GM12878 (cell line): ENCODE results near the gene HIVEP3. TPM values are rescaled to one million over a fixed set of nuclear protein-coding genes. Genes with fewer than 3 reads are reported as not detected.
A peak's percentile ranks its signal among the peaks of the same experiment; 100 is the strongest.

Experiments
- ATAC-seq: fragments of 200-7000 bp; cut with Tn5 transposase; 3 replicates; pipeline ENCODE4 v1.9.1; 2020; ENCODE audit warnings: mild to moderate bottlenecking, moderate library complexity
- Bru-seq: library from RNA; stranded (reverse); fragments of 400-500 nt; gene quantifications from one replicate; lab custom pipeline; 2021; lab: Mats Ljungman, UMichigan
- BruChase-seq, 2 experiments: library from RNA; stranded (reverse); fragments of 400-500 nt; gene quantifications; one replicate each; lab custom pipeline; 2021; lab: Mats Ljungman, UMichigan
- BruUV-seq: library from RNA; stranded (reverse); fragments of 400-500 nt; replicated peaks from 2 replicates; lab custom pipeline; 2021; lab: Mats Ljungman, UMichigan
- CTCF ChIA-PET: fragments of 300-600 bp; sonication (Branson Sonifier 250); formaldehyde crosslinking; extraction: SDS; loops from one replicate; lab custom pipeline; 2021; ENCODE audit warnings: inconsistent platforms; lab: Yijun Ruan, JAX
- POLR2A ChIA-PET: fragments of 350-600 bp; formaldehyde crosslinking; extraction: SDS; loops from one replicate; lab custom pipeline; 2021; ENCODE audit warnings: inconsistent platforms; lab: Charles Lee
- RAD21 ChIA-PET: fragments of 300-600 bp; sonication (Branson Sonifier 250); formaldehyde crosslinking; loops from one replicate; lab custom pipeline; 2023; ENCODE audit warnings: antibody characterized with exemption; ENCODE audit not compliant: unreplicated experiment; lab: Charles Lee
- SMC1A ChIA-PET: fragments of 300-600 bp; sonication (Branson Sonifier 250); formaldehyde crosslinking; loops from one replicate; lab custom pipeline; 2023; ENCODE audit not compliant: unreplicated experiment, uncharacterized antibody; lab: Charles Lee
- DNase-seq: peaks from one replicate; pipeline ENCODE4 v3.0.0-alpha.2; 2011; ENCODE audit warnings: low read depth, low spot score
- FAIRE-seq: peaks from 3 replicates; lab custom pipeline; 2011; peaks lifted over from hg19 to GRCh38; lab: Jason Lieb, UNC
- H2AFZ ChIP-seq: 2 replicates; pipeline ENCODE4 v1.6.0; 2011; ENCODE audit warnings: low read depth, low read length, control low read depth; ENCODE audit not compliant: control insufficient read depth
- H3K27ac ChIP-seq: 2 replicates; pipeline ENCODE4 v1.5.1; 2011; ENCODE audit warnings: control low read depth; ENCODE audit not compliant: control insufficient read depth, insufficient read depth
- H3K27me3 ChIP-seq, 2 experiments: replicated peaks in 1 of 2; 2 replicates each; pipeline versions ENCODE4 v1.6.0 to v1.6.1; 2011; ENCODE audit warnings: low read length in 1 of 2; ENCODE audit not compliant: control insufficient read depth in 2 of 2, insufficient read depth in 2 of 2
- H3K36me3 ChIP-seq, 2 experiments: 2 replicates each; pipeline ENCODE4 v1.5.1; 2011; ENCODE audit warnings: low read length in 1 of 2; ENCODE audit not compliant: control insufficient read depth in 2 of 2, insufficient read depth in 2 of 2
- H3K4me1 ChIP-seq: 2 replicates; pipeline ENCODE4 v1.6.1; 2011; ENCODE audit warnings: mild to moderate bottlenecking, low read length, moderate library complexity, mixed read lengths; ENCODE audit not compliant: control insufficient read depth, insufficient read depth
- H3K4me2 ChIP-seq: 2 replicates; pipeline ENCODE4 v1.6.0; 2011; ENCODE audit warnings: control low read depth; ENCODE audit not compliant: control insufficient read depth, insufficient read depth
- H3K4me3 ChIP-seq: fragments of 200-600 bp; sonication (generic); 2 replicates; pipeline ENCODE4 v1.5.1; 2016
- H3K79me2 ChIP-seq: 2 replicates; pipeline ENCODE4 v1.6.0; 2011; ENCODE audit warnings: low read length; ENCODE audit not compliant: control insufficient read depth, insufficient read depth
- H3K9ac ChIP-seq: 2 replicates; pipeline ENCODE4 v1.8.0; 2011; ENCODE audit warnings: low read length, control low read depth, mixed read lengths; ENCODE audit not compliant: control insufficient read depth, insufficient read depth
- H3K9me3 ChIP-seq: replicated peaks from 3 replicates; pipeline ENCODE4 v1.5.1; 2011; ENCODE audit warnings: mild to moderate bottlenecking, low read length; ENCODE audit not compliant: control insufficient read depth, insufficient read depth
- H4K20me1 ChIP-seq: 2 replicates; pipeline ENCODE4 v1.6.0; 2011; ENCODE audit not compliant: control insufficient read depth, insufficient read depth
- CEBPZ ChIP-seq: fragments of 150-350 bp; IDR thresholded peaks from 2 replicates; pipeline ENCODE4 v1.6.1; 2016; ENCODE audit warnings: low read depth, low read length
- E2F4 ChIP-seq: IDR thresholded peaks from 2 replicates; pipeline ENCODE4 v1.6.1; 2012; ENCODE audit warnings: low read depth, low read length, improper control_type of control experiment
- ESRRA ChIP-seq: IDR thresholded peaks from 2 replicates; pipeline ENCODE4 v1.6.1; 2012; ENCODE audit warnings: mild to moderate bottlenecking, low read length, improper control_type of control experiment
- HDAC2 ChIP-seq: fragments of 200-600 bp; sonication (generic); IDR thresholded peaks from 2 replicates; pipeline ENCODE4 v1.6.1; 2017
- IRF4 ChIP-seq: IDR thresholded peaks from 2 replicates; pipeline ENCODE4 v1.6.1; 2011; ENCODE audit warnings: low read depth, low read length
- MXI1 ChIP-seq: fragments of 150-350 bp; IDR thresholded peaks from 2 replicates; pipeline ENCODE4 v1.6.1; 2011; ENCODE audit warnings: low read depth, mild to moderate bottlenecking, inconsistent platforms, low read length, improper control_type of control experiment
- RCOR1 ChIP-seq: conservative IDR thresholded peaks from 2 replicates; pipeline ENCODE4 v1.6.1; 2012; ENCODE audit warnings: low read depth, low read length, improper control_type of control experiment
- SMC3 ChIP-seq: IDR thresholded peaks from 2 replicates; pipeline ENCODE4 v1.6.1; 2011; ENCODE audit warnings: low read length, improper control_type of control experiment, borderline replicate concordance
- SREBF2 ChIP-seq: IDR thresholded peaks from 2 replicates; pipeline ENCODE4 v1.6.1; 2012; ENCODE audit warnings: mild to moderate bottlenecking, low read length
- ZBED1 ChIP-seq: IDR thresholded peaks from 2 replicates; pipeline ENCODE4 v1.6.1; 2016; ENCODE audit warnings: borderline replicate concordance
- ZNF687 ChIP-seq: fragments of 450-650 bp; IDR thresholded peaks from 2 replicates; pipeline ENCODE4 v1.6.1; 2017; ENCODE audit warnings: mild to moderate bottlenecking, moderate library complexity
- WGBS: methylation state at CpG from one replicate; pipeline ENCODE4 v1.1.6; 2016; ENCODE audit warnings: low lambda C conversion rate; ENCODE audit not compliant: insufficient replicate concordance, insufficient coverage; ENCODE audit errors: missing lambda C conversion rate; 5-methylcytosine and 5-hydroxymethylcytosine counted together
- in situ Hi-C: fragments of 300-500 bp; cut with MboI; formaldehyde crosslinking; loops from 9 replicates; pipeline ENCODE4 v1.14.3; 2018; ENCODE audit warnings: mixed read lengths
- intact Hi-C: fragments of 100-400 bp; cut with micrococcal nuclease; formaldehyde crosslinking; loops from one replicate; pipeline ENCODE4 v1.14.2; 2022; ENCODE audit not compliant: unreplicated experiment
- long read RNA-seq, 2 experiments: library from polyadenylated mRNA; unstranded; transcript quantifications; one replicate each; pipeline ENCODE4 v2.0.0, GENCODE V29; 2019 to 2020
- polyA minus RNA-seq, 3 experiments: library from RNA; depleted of rRNA, polyadenylated mRNA; stranded (reverse); fragments of >200 nt; gene quantifications; 2 replicates each; pipeline ENCODE4 v1.2.3, GENCODE V29; 2011
- polyA plus RNA-seq, 11 experiments: library from polyadenylated mRNA; depleted of rRNA in 4 of 11; unstranded in 6 of 11; stranded (reverse) in 5 of 11; fragments of >200 nt; fragmentation: Nextera tagmentation in 4 of 11; fragmentation: Illumina TruSeq in 1 of 11; extraction: Ambion mirVana in 4 of 11; extraction: Trizol in 1 of 11; gene quantifications; 1 replicate in 1 of 11; 2 replicates in 10 of 11; pipeline versions ENCODE4 v1.2.1 to v1.2.3, GENCODE V29; 2011 to 2016; ENCODE audit warnings: inconsistent platforms in 2 of 11, missing spikeins in 2 of 11, low read depth in 1 of 11
- total RNA-seq, 4 experiments: library from RNA; depleted of rRNA in 3 of 4; stranded (reverse); fragments of >200 nt in 3 of 4; fragmentation: Illumina TruSeq in 1 of 4; extraction: Trizol in 1 of 4; gene quantifications; 2 replicates each; pipeline versions ENCODE4 v1.2.1 to v1.2.3, GENCODE V29; 2013 to 2021

Gene HIVEP3
- total RNA-seq (2013; cell fraction: nucleolus; rRNA removed) = 42.5 and 46.4 TPM in 2 replicates
- 2.8 and 2.9 TPM in 2 replicates for total RNA-seq (2014; rRNA removed)
- 3.4 and 3.5 TPM in 2 replicates for total RNA-seq (2014; rRNA removed; fragmentation: Illumina TruSeq; extraction: Trizol)
- 13.6 and 13.8 TPM in 2 replicates for total RNA-seq (2021)
- polyA plus RNA-seq (2011; ENCODE audit: low read depth) = 1.8 TPM
- 3.5 and 4.3 TPM in 2 replicates for polyA plus RNA-seq (2011; rRNA removed)
- polyA plus RNA-seq (2011; cell fraction: cytosol; rRNA removed) = 5.4 and 6.8 TPM in 2 replicates
- 7.7 and 9.8 TPM in 2 replicates for polyA plus RNA-seq (2011; cell fraction: nucleus; rRNA removed)
- polyA plus RNA-seq (2012) = 4.9 and 5.2 TPM in 2 replicates
- polyA plus RNA-seq (2014; fragmentation: Illumina TruSeq; extraction: Trizol) = 7.4 and 8.6 TPM in 2 replicates
- polyA plus RNA-seq (2014; fragmentation: Nextera tagmentation; extraction: Ambion mirVana) = 1 to 10 TPM; 1.8 to 2.2 TPM
- 6.0 and 7.7 TPM in 2 replicates for polyA plus RNA-seq (2014; rRNA removed)
- 1 to 10 TPM; 3.0 to 4.3 TPM for polyA plus RNA-seq (2016; fragmentation: Nextera tagmentation; extraction: Ambion mirVana)
- 11.4 and 11.5 TPM in 2 replicates for polyA minus RNA-seq (2011; rRNA and poly(A)+ RNA removed)
- polyA minus RNA-seq (2011; cell fraction: cytosol; rRNA and poly(A)+ RNA removed) = 5.5 and 5.6 TPM in 2 replicates
- polyA minus RNA-seq (2011; cell fraction: nucleus; rRNA and poly(A)+ RNA removed) = 6.0 and 17.6 TPM in 2 replicates
- Bru-seq, nascent RNA = percentile 69 among the genes with signal in this experiment
- percentile 74 among the genes with signal in this experiment for BruChase-seq, experiment 1, labeled RNA remaining after a 6-hour chase
- BruChase-seq, experiment 2, labeled RNA remaining after a 2-hour chase = percentile 73 among the genes with signal in this experiment
- long read RNA-seq, experiment 1, partial matches to known transcripts = 0 of 19 reads
- long read RNA-seq, experiment 1, other reads (novel, unspliced or antisense) = 17 of 19 reads
- long read RNA-seq, experiment 2, partial matches to known transcripts = 1 of 18 reads
- long read RNA-seq, experiment 2, other reads (novel, unspliced or antisense) = 15 of 18 reads

GRCh38 chr1:41918450-41919043, at the start of gene HIVEP3:
Gene HIVEP3 (minus strand): TSS chr1:41918922.
- intact Hi-C loops = loop anchor here (1.0 to 10.0 kb wide), 2 partner anchors 59 to 116 kb away; no protein-coding TSS in a partner anchor
- H3K9ac ChIP-seq = peak within 1 kb of the TSS; percentile 46
- H3K27ac ChIP-seq = peak within 1 kb of the TSS; percentile 62
- WGBS = 58% methylated on average over 15 of the region's 15 CpGs
- H3K79me2 ChIP-seq = no peaks in the 10 kb centered on the region; the same call in none of the 2 replicates
- peak within 1 kb of the TSS; percentile 83 for H2AFZ ChIP-seq
- H3K9me3 ChIP-seq = peaks cover 2% of the 10 kb centered on the region; the same call in 2 of the 3 replicates
- ATAC-seq (no peak), DNase-seq (no peak), FAIRE-seq (no peak)
- CTCF ChIA-PET = interaction anchor here (2.0 to 2.5 kb wide), 2 partner anchors 9 to 27 kb away, joined by 6 to 11 read pairs; no protein-coding TSS in a partner anchor
- in situ Hi-C loops = no loop called here
- peaks cover 17% of the 10 kb centered on the region for H3K4me1 ChIP-seq
- POLR2A ChIA-PET = interaction anchor here (2.5 kb wide), 1 partner anchor 40 kb away, joined by 6 read pairs; no protein-coding TSS in a partner anchor
- RAD21 ChIA-PET = interaction anchor here (1.2 to 1.6 kb wide), 2 partner anchors 32 to 116 kb away, joined by 3 to 6 read pairs; no protein-coding TSS in a partner anchor
- no TSS peak for BruUV-seq
- peak within 1 kb of the TSS; percentile 65 for H3K4me3 ChIP-seq
- H3K27me3 ChIP-seq = no peaks in the 10 kb centered on the region; a peak in 1 of 4 replicates
- peak within 1 kb of the TSS; percentile 78 for H3K4me2 ChIP-seq
- SMC1A ChIA-PET = interaction anchor here (1.5 to 2.7 kb wide), 4 partner anchors 10 to 107 kb away, joined by 3 to 14 read pairs (median 8); no protein-coding TSS in a partner anchor
- H3K36me3 ChIP-seq = no peaks in the 10 kb centered on the region
- no peaks in the 10 kb centered on the region for H4K20me1 ChIP-seq
- TF ChIP-seq ZBED1 (no peak), MXI1 (no peak), CEBPZ (no peak), IRF4 (no peak), SREBF2 (no peak), E2F4 (no peak), ESRRA (no peak), SMC3 (no peak), RCOR1 (no peak), ZNF687 (no peak), HDAC2 (no peak)
